ENCODE results near the gene FIGNL2. TPM values are rescaled to one million over a fixed set of nuclear protein-coding genes. Genes with fewer than 3 reads are reported as not detected.

FIGNL2 gene
- total and polyA plus RNA-seq, 2 experiments from 2014 or later: 1.1 to 5.2 TPM

- Histone ChIP-seq H3K9me2 (ENCODE audit: insufficient read depth) (0 out of 2 replicates have a peak, but pooled peaks cover 3% of the 10 kb centered on the region), H3K79me2 (replicated peaks; ENCODE audit: insufficient read depth) (no peaks in the 10 kb centered on the region), H3K4me2 (no peak overlapping the region), H3K27me3 (ENCODE audit: insufficient read depth) (no peaks in the 10 kb centered on the region), H2AFZ (no peak overlapping the region), H4K20me1 (replicated peaks; ENCODE audit: insufficient read depth) (no peaks in the 10 kb centered on the region; the same call in 1 of the 2 replicates), H3F3A (replicated peaks; ENCODE audit: low read depth) (no peaks in the 10 kb centered on the region), H3K4me3 (no peak overlapping the region), H3K36me3 (ENCODE audit: insufficient read depth) (no peaks in the 10 kb centered on the region), H3K4me1 (ENCODE audit: insufficient read depth) (peaks cover 39% of the 10 kb centered on the region), H3K27ac (ENCODE audit: low read depth) (no peak overlapping the region)
- DNase-seq (ENCODE audit: low spot score) (no peak), ATAC-seq (no peak)
- TF ChIP-seq CTCF (conservative IDR thresholded peaks at IDR 0.05; ENCODE audit: low read depth in 2 of 2) (no peak), REST (IDR thresholded peaks at IDR 0.05; ENCODE audit: unreplicated experiment) (no peak), POLR2AphosphoS5 (IDR thresholded peaks at IDR 0.05; ENCODE audit: low read depth) (no peak), ZNF331 (CRISPR knock-in tag; IDR thresholded peaks at IDR 0.05; ENCODE audit: low read depth) (no peak), NANOG (IDR thresholded peaks at IDR 0.05; ENCODE audit: borderline replicate concordance) (no peak), EZH2phosphoT487 (IDR thresholded peaks at IDR 0.05; ENCODE audit: unreplicated experiment) (no peak), JUNB (IDR thresholded peaks at IDR 0.05; ENCODE audit: unreplicated experiment) (no peak), CREB1 (CRISPR knock-in tag; IDR thresholded peaks at IDR 0.05; ENCODE audit: low read depth) (no peak)
- H3K9me3 Mint-ChIP-seq: no peaks in the 10 kb centered on the region
- H3K4me3 Mint-ChIP-seq: no peak overlapping the region
- no peak overlapping the region for H3K27ac Mint-ChIP-seq
- peaks cover 15% of the 10 kb centered on the region for H3K27me3 Mint-ChIP-seq (ENCODE audit: insufficient read depth, low read depth, poor library complexity)
- peaks cover 3% of the 10 kb centered on the region; the same call in 1 of the 3 replicates for H3K36me3 Mint-ChIP-seq (ENCODE audit: low read depth)
- H3K4me1 Mint-ChIP-seq: peaks cover 57% of the 10 kb centered on the region
These were observed 9.8 kb downstream of the FIGNL2 start for GRCh38 chr12:51838762-51839161.

- H3K27me3 Mint-ChIP-seq (ENCODE audit: insufficient read depth, low read depth, poor library complexity): peaks cover 15% of the 10 kb centered on the region
- H3K36me3 Mint-ChIP-seq (ENCODE audit: low read depth): peaks cover 4% of the 10 kb centered on the region; the same call in 1 of the 3 replicates
- H3K79me2 ChIP-seq (replicated peaks; ENCODE audit: insufficient read depth): no peaks in the 10 kb centered on the region
- DNase-seq (ENCODE audit: low spot score) (no peak), ATAC-seq (peak; percentile 13; the same call in 2 of the 3 replicates)
- H2AFZ ChIP-seq: no peak overlapping the region
- H3F3A ChIP-seq (replicated peaks; ENCODE audit: low read depth): 0 out of 2 replicates have a peak, but pooled peaks cover 3% of the 10 kb centered on the region
- H3K4me1 Mint-ChIP-seq: peaks cover 63% of the 10 kb centered on the region
- H3K4me2 ChIP-seq: no peak overlapping the region
- H3K27me3 ChIP-seq (ENCODE audit: insufficient read depth): no peaks in the 10 kb centered on the region
- H4K20me1 ChIP-seq (replicated peaks; ENCODE audit: insufficient read depth): no peaks in the 10 kb centered on the region; the same call in 1 of the 2 replicates
- 0 out of 2 replicates have a peak, but pooled peaks cover 3% of the 10 kb centered on the region for H3K9me2 ChIP-seq (ENCODE audit: insufficient read depth)
- no peak overlapping the region for H3K27ac ChIP-seq (ENCODE audit: low read depth)
- no peak overlapping the region for H3K4me3 Mint-ChIP-seq
- H3K4me1 ChIP-seq (ENCODE audit: insufficient read depth): peaks cover 39% of the 10 kb centered on the region
- no peaks in the 10 kb centered on the region for H3K36me3 ChIP-seq (ENCODE audit: insufficient read depth)
- no peaks in the 10 kb centered on the region for H3K9me3 Mint-ChIP-seq
- no peak overlapping the region; the same call in 1 of the 2 replicates for H3K27ac Mint-ChIP-seq
- H3K4me3 ChIP-seq: no peak overlapping the region
- TF ChIP-seq EZH2phosphoT487 (IDR thresholded peaks at IDR 0.05; ENCODE audit: unreplicated experiment) (no peak), EZH2 (IDR thresholded peaks at IDR 0.05; ENCODE audit: low read depth, unreplicated experiment) (no peak), POLR2AphosphoS5 (IDR thresholded peaks at IDR 0.05; ENCODE audit: low read depth) (no peak), REST (IDR thresholded peaks at IDR 0.05; ENCODE audit: unreplicated experiment) (no peak), CTCF (conservative IDR thresholded peaks at IDR 0.05; ENCODE audit: low read depth in 2 of 2) (no peak)
These were observed 10.5 kb downstream of the FIGNL2 start for GRCh38 chr12:51838036-51838435.
